Esophagus (tissue), 2 donors: ENCODE measurements around the gene CLCN6. TPM values are rescaled to one million over a fixed set of nuclear protein-coding genes. Genes with fewer than 3 reads are reported as not detected.
"Not testable (repeated sequence)": the region's sequence is repeated elsewhere in the genome, so short reads cannot be mapped to it uniquely, and the experiment has no call there.

Experiments used
- H3K27ac ChIP-seq, 2 donors: one replicate each; pipeline ENCODE4 v1.5.1; 2013; ENCODE audit warnings: low read depth in 2 of 2, mild to moderate bottlenecking in 2 of 2, inconsistent platforms in 1 of 2, low read length in 1 of 2, moderate library complexity in 1 of 2
- H3K27me3 ChIP-seq, 2 donors: one replicate each; pipeline ENCODE4 v1.6.1; 2013; ENCODE audit warnings: low read length in 2 of 2, control low read depth in 1 of 2, mild to moderate bottlenecking in 1 of 2; ENCODE audit not compliant: insufficient read depth in 2 of 2, control insufficient read depth in 1 of 2
- H3K36me3 ChIP-seq, 2 donors: one replicate each; pipeline ENCODE4 v1.6.1; 2013; ENCODE audit warnings: low read length in 1 of 2; ENCODE audit not compliant: control insufficient read depth in 2 of 2, insufficient read depth in 2 of 2
- H3K4me1 ChIP-seq, 2 donors: one replicate each; pipeline ENCODE4 v1.6.1; 2013; ENCODE audit warnings: low read length in 1 of 2; ENCODE audit not compliant: control insufficient read depth in 2 of 2, insufficient read depth in 2 of 2
- H3K4me3 ChIP-seq, 2 donors: one replicate each; pipeline ENCODE4 v1.5.1; 2013; ENCODE audit warnings: low read length in 2 of 2, mild to moderate bottlenecking in 2 of 2, low read depth in 1 of 2, moderate library complexity in 1 of 2
- H3K9me3 ChIP-seq, 2 donors: one replicate each; pipeline ENCODE4 v1.6.1; 2013; ENCODE audit warnings: mild to moderate bottlenecking in 2 of 2, low read depth in 1 of 2, low read length in 1 of 2, moderate library complexity in 1 of 2; ENCODE audit not compliant: control insufficient read depth in 2 of 2, insufficient read depth in 1 of 2
- WGBS, 2 donors: extraction: QIAGEN DNeasy Blood & Tissue Kit; methylation state at CpG; one replicate each; pipeline ENCODE4 v1.1.7; 2013; 5-methylcytosine and 5-hydroxymethylcytosine counted together
- polyA plus RNA-seq, 2 donors: library from polyadenylated mRNA; stranded (reverse); fragments of 200-250 nt; gene quantifications; one replicate each; pipeline ENCODE4 v1.2.3, GENCODE V29; 2013
- donor health status: healthy with polysubstance abuse.
- donor health status: Bipolar disorder and iron deficiency.

The CLCN6 gene
- polyA plus RNA-seq, 2 donors, result 4.9 to 9.1 TPM

GRCh38 chr1:11800756-11801433 is 5.1 kb upstream of the CLCN6 start:
- Histone ChIP-seq H3K4me3 (no peak overlapping the region), H3K27ac (no peak overlapping the region)

GRCh38 chr1:11802616-11802972 is 3.4 kb upstream of the CLCN6 start:
- peaks cover 6 to 21% of the 10 kb centered on the region in 2 donors for H3K36me3 ChIP-seq
- H3K27ac ChIP-seq, result peak overlapping the region; percentile 80 to 98
- H3K27me3 ChIP-seq, result no peaks in the 10 kb centered on the region
- H3K4me1 ChIP-seq, result peaks cover 4 to 10% of the 10 kb centered on the region in 2 donors
- 31% methylated on average over 6 of the region's 6 CpGs for WGBS, 2 donors
- H3K9me3 ChIP-seq, result no peaks in the 10 kb centered on the region
- peak overlapping the region; percentile 39 to 50 for H3K4me3 ChIP-seq

More at GRCh38 chr1:11800756-11801433, 5.1 kb upstream of the CLCN6 start:
- peaks cover 6 to 29% of the 10 kb centered on the region in 2 donors for H3K36me3 ChIP-seq
- H3K27me3 ChIP-seq, result no peaks in the 10 kb centered on the region
- 89 to 92% methylated on average over 21 of the region's 21 CpGs for WGBS, 2 donors
- H3K4me1 ChIP-seq, result peaks cover 4 to 10% of the 10 kb centered on the region in 2 donors
- no peaks in the 10 kb centered on the region for H3K9me3 ChIP-seq

DNA sequence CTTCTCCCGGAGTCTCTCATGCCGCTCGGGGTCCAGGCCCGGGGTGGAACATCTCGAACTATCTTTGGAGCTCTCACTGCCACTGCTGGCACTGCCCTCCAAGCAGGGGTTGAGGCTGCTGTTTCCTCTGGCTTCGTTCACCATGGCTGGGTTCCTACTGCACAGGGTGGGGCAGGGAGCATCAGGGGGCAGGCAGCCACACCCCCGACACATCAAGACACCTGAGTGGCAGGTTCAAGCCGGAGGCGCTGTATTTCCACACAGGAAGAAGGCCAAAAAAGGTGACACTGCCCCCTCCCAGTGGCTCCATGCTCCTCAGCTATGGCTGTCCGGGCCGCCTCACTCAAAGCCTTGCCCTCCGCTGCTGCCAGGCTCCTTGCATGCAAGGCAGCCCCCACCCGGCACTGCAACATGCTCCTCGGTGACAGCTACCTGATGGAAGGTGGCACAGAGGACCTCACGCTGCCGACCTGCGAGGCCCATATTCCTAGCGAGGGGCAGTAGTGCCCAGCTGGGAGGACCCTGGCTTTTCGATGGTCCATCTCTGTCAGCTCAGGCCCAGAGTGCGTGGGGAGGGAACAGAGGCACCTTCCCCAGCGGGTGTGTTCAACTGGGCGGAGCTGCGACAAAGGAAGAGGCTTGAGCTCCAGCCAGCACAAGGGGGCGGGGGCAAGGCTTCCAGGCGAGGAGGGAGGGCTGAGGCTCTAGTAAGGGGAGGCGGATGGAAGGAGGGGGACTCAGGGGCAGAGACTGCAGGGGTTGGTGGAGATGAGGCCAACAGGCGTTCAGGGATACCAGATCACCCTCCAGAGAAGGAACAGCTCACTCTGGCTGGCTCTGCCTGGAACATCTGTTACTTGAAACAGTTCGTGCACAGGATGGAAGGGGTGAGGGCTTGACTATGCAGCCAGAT is 2.8 kb upstream of the CLCN6 start:
- Histone ChIP-seq H3K4me3 (peak overlapping the region; percentile 39 to 50), H3K36me3 (peaks cover 6 to 19% of the 10 kb centered on the region in 2 donors), H3K4me1 (peaks cover 4 to 10% of the 10 kb centered on the region in 2 donors), H3K27me3 (no peaks in the 10 kb centered on the region), H3K9me3 (no peaks in the 10 kb centered on the region), H3K27ac (peak overlapping the region; percentile 80 to 98)
- WGBS, 2 donors, result 8 to 9% methylated on average over 28 of the region's 28 CpGs

DNA sequence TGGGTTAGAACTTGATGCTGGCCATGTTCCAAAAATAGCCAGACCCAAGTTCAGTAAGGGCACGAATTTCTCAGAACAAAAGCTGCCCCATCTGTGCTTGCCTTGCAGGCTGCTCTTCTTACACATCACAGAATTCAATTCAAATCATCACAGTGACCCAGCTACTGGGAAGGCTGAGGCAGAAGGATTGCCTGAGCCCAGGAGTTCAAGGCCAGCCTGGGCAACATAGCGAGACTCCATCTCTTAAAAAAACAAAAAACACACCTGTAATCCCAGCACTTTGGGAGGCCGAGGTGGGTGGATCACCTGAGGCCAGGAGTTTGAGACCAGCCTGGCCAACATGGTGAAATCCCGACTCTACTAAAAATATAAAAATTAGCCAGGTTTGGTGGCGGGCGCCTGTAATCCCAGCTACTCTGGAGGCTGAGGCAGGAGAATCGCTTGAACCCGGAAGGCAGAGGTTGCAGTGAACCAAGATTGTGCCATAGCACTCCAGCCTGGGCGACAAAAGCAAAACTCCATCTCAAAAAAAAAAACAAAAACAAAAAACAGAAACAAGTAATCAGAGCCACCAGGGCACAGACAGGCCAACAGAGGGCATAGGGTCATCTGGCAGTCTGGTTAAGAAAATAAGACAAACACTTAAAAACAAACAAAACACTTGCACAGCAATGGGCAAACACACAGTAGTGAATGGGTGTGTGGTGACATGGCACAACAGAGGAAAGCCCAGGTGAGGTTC is 1.9 kb upstream of the CLCN6 start:
- not testable (repeated sequence) for H3K9me3 ChIP-seq, H3K27me3 ChIP-seq
- Histone ChIP-seq H3K36me3 (peaks cover 6 to 19% of the 10 kb centered on the region in 2 donors), H3K27ac (peak overlapping the region; percentile 97 to 98), H3K4me3 (peak overlapping the region in 1 of 2 donors; percentile 39), H3K4me1 (peaks cover 4 to 10% of the 10 kb centered on the region in 2 donors)
- WGBS, 2 donors, result 68 to 69% methylated on average over 9 of the region's 9 CpGs

DNA sequence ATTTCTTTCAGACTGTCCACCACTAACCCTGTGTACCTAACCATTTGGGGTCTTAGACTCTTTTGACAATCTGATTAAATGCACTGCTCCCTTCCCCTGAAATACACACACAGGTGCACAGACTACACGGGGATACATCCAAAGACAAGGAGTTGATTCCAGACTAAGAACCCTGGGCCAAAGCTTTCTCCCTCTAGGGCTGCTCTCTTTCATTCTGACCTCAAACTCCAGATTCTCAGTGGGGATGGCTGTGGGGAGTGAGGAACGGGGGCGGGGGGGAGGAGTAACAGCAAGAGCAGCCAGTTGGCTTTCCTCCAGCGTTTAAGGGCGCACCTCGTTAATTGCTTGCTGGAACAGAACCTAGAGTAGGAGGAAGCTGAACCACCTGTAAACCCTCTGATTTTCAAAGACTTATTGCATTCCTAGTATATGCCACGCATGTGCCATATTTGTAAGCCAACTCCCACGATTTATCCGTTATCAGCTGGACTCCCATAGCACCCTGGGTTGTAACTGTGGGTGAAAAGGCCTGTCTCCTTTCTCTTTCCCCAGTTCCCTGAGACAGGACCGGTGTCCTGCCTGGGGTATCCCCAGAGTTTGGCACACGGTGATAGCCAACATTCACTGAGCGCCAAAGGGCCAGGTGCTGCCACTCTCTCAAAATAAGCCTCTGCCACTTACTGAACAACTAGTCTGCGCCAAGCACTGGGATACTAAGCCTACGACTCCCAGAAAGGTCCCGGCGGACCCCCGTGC is 1.1 kb upstream of the CLCN6 start:
- peak overlapping the region; percentile 73 to 78 for H3K4me3 ChIP-seq
- 3% methylated on average over 17 of the region's 17 CpGs for WGBS, 2 donors
- H3K9me3 ChIP-seq, result no peaks in the 10 kb centered on the region
- H3K4me1 ChIP-seq, result peaks cover 4 to 10% of the 10 kb centered on the region in 2 donors
- H3K36me3 ChIP-seq, result peaks cover 5 to 18% of the 10 kb centered on the region in 2 donors
- no peaks in the 10 kb centered on the region for H3K27me3 ChIP-seq
- peak overlapping the region; percentile 97 to 98 for H3K27ac ChIP-seq

GRCh38 chr1:11806307-11806936 is 431 bp downstream of the CLCN6 start:
- Histone ChIP-seq H3K4me3 (peak overlapping the region; percentile 73 to 78), H3K36me3 (peaks cover 0 to 3% of the 10 kb centered on the region in 2 donors), H3K9me3 (no peaks in the 10 kb centered on the region), H3K27me3 (no peaks in the 10 kb centered on the region), H3K4me1 (peaks cover 4 to 10% of the 10 kb centered on the region in 2 donors), H3K27ac (peak overlapping the region; percentile 90 to 98)
- 1 to 2% methylated on average over 17 to 20 of the region's 20 CpGs for WGBS, 2 donors

- Histone ChIP-seq H3K27ac (peak overlapping the region; percentile 90 to 98), H3K9me3 (no peaks in the 10 kb centered on the region), H3K36me3 (peaks cover 0 to 3% of the 10 kb centered on the region in 2 donors), H3K4me3 (peak overlapping the region in 1 of 2 donors; percentile 78), H3K4me1 (peaks cover 4 to 10% of the 10 kb centered on the region in 2 donors), H3K27me3 (no peaks in the 10 kb centered on the region)
- WGBS, 2 donors, result 46 to 58% methylated on average over 2 of the region's 2 CpGs
Observed at GRCh38 chr1:11807133-11807532, 1.1 kb downstream of the CLCN6 start.

GRCh38 chr1:11813021-11813420 is 7.0 kb downstream of the CLCN6 start:
- no peaks in the 10 kb centered on the region for H3K4me1 ChIP-seq
- H3K36me3 ChIP-seq, result peaks cover 7 to 14% of the 10 kb centered on the region in 2 donors
- no peak overlapping the region for H3K4me3 ChIP-seq
- 84 to 94% methylated on average over 5 of the region's 5 CpGs for WGBS, 2 donors
- no peak overlapping the region for H3K27ac ChIP-seq
- H3K27me3 ChIP-seq, result no peaks in the 10 kb centered on the region
- H3K9me3 ChIP-seq, result no peaks in the 10 kb centered on the region
